ENCODE measurements around the gene RPL5. TPM values are rescaled to one million over a fixed set of nuclear protein-coding genes. Genes with fewer than 3 reads are reported as not detected.
A peak's percentile ranks its signal among the peaks of the same experiment; 100 is the strongest.

The RPL5 gene
- total RNA-seq, 2 donors from 2014 or later = 1,253 to 1,604 TPM

DNA sequence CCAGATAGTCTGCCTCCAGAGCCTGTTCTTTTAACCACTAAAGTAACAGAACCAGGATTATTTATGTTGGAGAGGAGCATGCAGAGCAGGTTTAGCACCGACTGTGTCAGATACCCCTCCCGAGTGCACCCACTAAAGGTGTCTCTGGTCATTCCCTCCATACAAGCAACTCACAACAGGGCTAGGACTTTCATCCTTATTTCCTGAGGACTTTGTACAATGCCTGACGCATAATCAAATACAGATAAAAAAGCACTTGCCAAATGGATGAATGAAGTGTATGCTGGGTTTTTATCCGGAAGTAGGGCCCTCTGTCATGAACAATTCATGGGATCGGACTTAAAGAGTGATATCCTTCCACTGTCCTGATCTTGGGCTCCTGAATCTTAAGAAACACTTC lies 26.0 kb downstream of the RPL5 start:
- Mint-ChIP-seq H3K27me3 (no peaks in the 10 kb centered on the region), H3K27ac (no peak overlapping the region), H3K4me3 (no peak overlapping the region), H3K36me3 (ENCODE audit: low read depth) (no peaks in the 10 kb centered on the region), H3K9me3 (no peaks in the 10 kb centered on the region), H3K4me1 (peaks cover 15% of the 10 kb centered on the region)
- ATAC-seq (replicated peaks) = no peak

DNA sequence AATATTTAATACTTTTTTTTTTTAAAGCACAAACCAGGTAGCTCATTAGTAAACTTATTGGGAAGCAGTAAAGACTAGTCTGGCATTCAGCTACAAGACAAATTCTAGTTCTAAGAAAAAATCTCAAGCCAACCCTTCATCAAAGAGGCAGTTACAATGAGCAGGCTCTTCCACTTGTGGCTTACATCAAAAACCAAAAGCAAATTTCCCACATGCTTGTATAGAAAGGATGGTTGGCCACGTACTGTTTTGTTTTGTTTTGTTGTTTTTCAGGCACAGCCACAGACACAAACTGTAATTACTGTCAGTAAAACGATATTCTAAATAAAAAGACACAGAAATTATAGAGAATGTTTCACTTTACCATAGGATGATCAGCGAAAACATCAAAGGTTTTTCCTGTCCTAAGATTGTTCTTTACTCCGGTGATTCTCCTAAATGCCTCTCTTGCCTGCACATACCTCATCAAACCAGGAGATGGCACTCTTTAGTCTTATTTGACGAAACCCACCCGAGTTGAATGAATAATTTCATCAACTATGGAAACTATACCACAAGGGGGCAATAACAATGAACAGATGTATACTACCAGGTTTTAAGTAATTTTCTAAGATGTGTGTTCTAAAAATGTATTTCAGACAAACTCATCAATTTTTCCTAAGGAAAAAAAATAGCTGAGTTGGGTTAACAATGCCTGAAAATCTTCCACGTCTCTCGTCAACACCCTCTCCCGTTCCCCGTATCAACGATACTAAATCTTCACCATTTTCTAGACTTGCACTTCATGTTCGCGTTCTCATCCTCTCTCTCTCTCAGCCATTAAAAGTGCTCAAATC lies 26.9 kb downstream of the RPL5 start:
- H3K9me3 Mint-ChIP-seq = no peaks in the 10 kb centered on the region
- H3K4me1 Mint-ChIP-seq = peaks cover 15% of the 10 kb centered on the region
- H3K27me3 Mint-ChIP-seq = no peaks in the 10 kb centered on the region
- peak; percentile 83 for ATAC-seq (replicated peaks)
- peak overlapping the region; percentile 65 for H3K4me3 Mint-ChIP-seq
- peak overlapping the region; percentile 61 for H3K27ac Mint-ChIP-seq
- H3K36me3 Mint-ChIP-seq (ENCODE audit: low read depth) = no peaks in the 10 kb centered on the region

DNA sequence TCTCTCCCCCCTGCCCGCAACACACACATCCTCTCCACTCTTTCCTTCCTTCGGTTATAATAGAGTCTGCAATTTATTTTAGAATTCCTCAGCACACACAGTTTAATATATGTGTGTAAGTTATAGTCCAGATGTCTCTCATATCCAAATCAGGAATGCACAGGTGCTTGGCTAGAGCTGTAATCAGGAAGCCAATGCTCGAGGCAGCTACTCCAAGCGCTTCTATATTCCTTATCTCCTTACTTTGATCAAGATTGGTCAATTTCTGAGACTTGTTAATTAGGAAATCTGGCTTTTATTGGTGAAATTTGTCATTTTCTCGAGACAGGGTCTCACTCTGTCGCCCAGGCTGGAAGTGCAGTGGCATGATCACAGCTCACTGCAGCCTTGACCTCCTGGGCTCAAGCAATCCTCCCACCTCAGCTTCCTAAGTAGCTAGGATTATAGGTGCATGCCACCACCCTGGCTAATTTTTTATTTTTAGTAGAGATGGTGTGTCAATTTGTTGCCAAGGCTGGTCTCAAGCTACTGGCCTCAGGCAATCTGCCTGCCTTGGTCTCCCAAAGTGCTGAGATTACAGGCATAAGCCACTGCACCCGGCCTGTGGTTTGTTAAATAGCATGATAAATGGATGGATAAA lies 27.7 kb downstream of the RPL5 start:
- Mint-ChIP-seq H3K4me3 (peak overlapping the region; percentile 65), H3K9me3 (no peaks in the 10 kb centered on the region), H3K36me3 (ENCODE audit: low read depth) (no peaks in the 10 kb centered on the region), H3K27me3 (no peaks in the 10 kb centered on the region), H3K4me1 (peaks cover 13% of the 10 kb centered on the region), H3K27ac (peak overlapping the region; percentile 61)
- no peak for ATAC-seq (replicated peaks)

DNA sequence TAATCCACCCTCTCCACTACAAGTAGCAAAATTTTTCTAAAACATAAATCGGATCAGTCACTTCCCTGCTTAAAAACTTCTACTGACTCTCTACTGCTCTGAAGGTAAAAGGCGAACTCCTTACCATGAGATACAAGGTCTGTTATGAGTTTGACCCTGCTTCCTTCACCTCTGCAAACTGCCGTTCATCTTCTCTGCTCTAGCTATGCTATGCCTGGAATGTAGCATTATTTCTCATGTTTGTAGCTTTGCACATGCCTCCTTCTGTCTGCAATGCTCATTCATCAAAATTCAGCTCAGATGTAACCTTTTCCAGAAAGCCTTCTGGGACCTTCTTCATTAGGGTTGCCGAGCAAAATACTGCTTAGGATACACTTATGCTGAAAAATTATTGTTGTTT lies 30.8 kb downstream of the RPL5 start:
- H3K9me3 Mint-ChIP-seq = no peaks in the 10 kb centered on the region
- no peak for ATAC-seq (replicated peaks)
- H3K36me3 Mint-ChIP-seq (ENCODE audit: low read depth) = no peaks in the 10 kb centered on the region

GRCh38 chr1:92864131-92864530 lies 32.3 kb downstream of the RPL5 start:
- H3K9me3 Mint-ChIP-seq = no peaks in the 10 kb centered on the region

More for the DNA sequence above, 30.8 kb downstream of the RPL5 start:
- Mint-ChIP-seq H3K4me1 (peaks cover 9% of the 10 kb centered on the region), H3K4me3 (no peak overlapping the region), H3K27ac (peak overlapping the region; percentile 29), H3K27me3 (no peaks in the 10 kb centered on the region)

GRCh38 chr1:92870591-92870990 lies 38.8 kb downstream of the RPL5 start:
- no peak overlapping the region for H3K4me3 Mint-ChIP-seq
- H3K4me1 Mint-ChIP-seq = no peaks in the 10 kb centered on the region
- no peaks in the 10 kb centered on the region for H3K27me3 Mint-ChIP-seq
- no peaks in the 10 kb centered on the region for H3K9me3 Mint-ChIP-seq
- H3K36me3 Mint-ChIP-seq (ENCODE audit: low read depth) = peaks cover 26% of the 10 kb centered on the region
- H3K27ac Mint-ChIP-seq = no peak overlapping the region
- ATAC-seq (replicated peaks) = no peak

More at GRCh38 chr1:92864131-92864530, 32.3 kb downstream of the RPL5 start:
- H3K4me3 Mint-ChIP-seq = no peak overlapping the region
- no peaks in the 10 kb centered on the region for H3K36me3 Mint-ChIP-seq (ENCODE audit: low read depth)
- H3K27ac Mint-ChIP-seq = no peak overlapping the region
- H3K27me3 Mint-ChIP-seq = no peaks in the 10 kb centered on the region
- peaks cover 3% of the 10 kb centered on the region for H3K4me1 Mint-ChIP-seq
- ATAC-seq (replicated peaks) = no peak

- peaks cover 26% of the 10 kb centered on the region for H3K36me3 Mint-ChIP-seq (ENCODE audit: low read depth)
- H3K27ac Mint-ChIP-seq = no peak overlapping the region
- no peak for ATAC-seq (replicated peaks)
- H3K4me1 Mint-ChIP-seq = peaks cover 6% of the 10 kb centered on the region
- no peak overlapping the region for H3K4me3 Mint-ChIP-seq
- H3K9me3 Mint-ChIP-seq = no peaks in the 10 kb centered on the region
- no peaks in the 10 kb centered on the region for H3K27me3 Mint-ChIP-seq
Observed at GRCh38 chr1:92872719-92873118, 40.9 kb downstream of the RPL5 start.

DNA sequence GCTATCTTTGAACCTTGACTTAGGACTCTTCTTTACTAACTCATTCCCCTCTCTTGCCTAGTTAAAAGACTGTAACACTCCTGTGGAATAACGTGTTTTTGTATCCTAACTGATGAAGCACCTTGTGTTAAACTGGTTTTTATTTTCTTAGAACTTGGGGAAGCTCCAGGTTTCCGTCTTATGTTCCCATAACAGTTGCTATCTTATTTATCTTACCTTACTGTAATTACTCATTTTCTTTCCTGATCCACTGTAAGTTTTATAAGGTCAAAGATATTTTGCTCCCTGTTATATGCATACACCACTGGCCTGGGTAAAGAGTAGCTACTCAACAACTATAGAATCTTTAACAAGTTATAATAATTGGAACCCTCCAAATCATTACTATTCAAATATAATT lies 43.1 kb downstream of the RPL5 start:
- no peaks in the 10 kb centered on the region for H3K27me3 Mint-ChIP-seq
- no peak overlapping the region for H3K27ac Mint-ChIP-seq
- H3K36me3 Mint-ChIP-seq (ENCODE audit: low read depth) = peaks cover 26% of the 10 kb centered on the region
- no peaks in the 10 kb centered on the region for H3K9me3 Mint-ChIP-seq
- no peak overlapping the region for H3K4me3 Mint-ChIP-seq
- no peak for ATAC-seq (replicated peaks)
- H3K4me1 Mint-ChIP-seq = peaks cover 15% of the 10 kb centered on the region

DNA sequence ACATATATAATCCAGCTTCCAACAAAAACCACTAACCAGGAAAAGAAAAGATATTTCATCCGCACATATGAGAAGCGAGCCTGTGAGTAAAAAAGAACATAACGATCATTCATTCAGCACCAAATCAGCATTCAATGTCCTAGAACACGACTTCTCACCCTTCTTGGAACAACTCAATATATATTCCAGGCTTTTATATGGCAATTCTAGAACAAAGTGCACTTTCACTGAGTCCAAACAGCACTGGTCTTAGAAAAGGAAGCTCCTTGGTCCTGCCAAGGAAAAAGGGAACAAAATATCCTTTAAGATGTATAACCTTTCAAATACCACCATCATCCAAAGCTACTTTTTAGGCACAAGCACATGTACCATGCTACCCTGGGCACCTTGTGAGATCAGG lies 44.5 kb downstream of the RPL5 start:
- Mint-ChIP-seq H3K27me3 (no peaks in the 10 kb centered on the region), H3K36me3 (ENCODE audit: low read depth) (peaks cover 26% of the 10 kb centered on the region), H3K9me3 (no peaks in the 10 kb centered on the region), H3K27ac (no peak overlapping the region), H3K4me3 (no peak overlapping the region), H3K4me1 (peaks cover 15% of the 10 kb centered on the region)
- no peak for ATAC-seq (replicated peaks)

DNA sequence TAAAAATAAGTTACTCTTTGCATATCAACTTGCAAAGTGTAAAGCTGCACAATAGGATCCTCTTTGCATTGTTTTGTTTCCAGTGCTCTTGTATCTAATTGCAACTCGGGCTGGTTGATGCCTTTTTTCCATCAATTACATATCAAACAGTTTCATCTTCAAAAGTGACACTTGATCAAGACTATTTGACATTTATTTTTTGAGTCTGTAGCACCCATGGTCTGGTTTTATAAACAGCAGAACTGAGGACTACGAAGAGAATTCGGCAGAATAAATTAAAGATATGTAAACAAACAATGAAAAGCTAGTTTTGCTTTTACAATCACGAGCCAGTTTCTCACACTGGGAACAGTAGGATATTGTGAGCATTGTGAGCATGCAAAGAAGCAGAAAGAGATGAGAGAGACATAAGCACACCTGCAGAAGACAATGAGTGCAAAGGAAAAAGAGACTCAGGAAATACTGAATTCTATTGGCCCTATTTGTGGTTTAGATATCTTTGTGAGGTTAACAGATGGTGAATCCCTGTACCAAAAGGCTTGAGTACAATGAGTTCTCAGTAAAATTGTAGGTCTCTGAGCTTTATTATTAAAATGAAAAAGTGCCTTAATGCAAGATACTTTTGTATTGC lies 45.4 kb downstream of the RPL5 start:
- Mint-ChIP-seq H3K4me1 (peaks cover 16% of the 10 kb centered on the region), H3K27me3 (no peaks in the 10 kb centered on the region), H3K36me3 (ENCODE audit: low read depth) (peaks cover 24% of the 10 kb centered on the region), H3K9me3 (no peaks in the 10 kb centered on the region), H3K4me3 (peak overlapping the region; percentile 57), H3K27ac (no peak overlapping the region)
- ATAC-seq (replicated peaks) = no peak

DNA sequence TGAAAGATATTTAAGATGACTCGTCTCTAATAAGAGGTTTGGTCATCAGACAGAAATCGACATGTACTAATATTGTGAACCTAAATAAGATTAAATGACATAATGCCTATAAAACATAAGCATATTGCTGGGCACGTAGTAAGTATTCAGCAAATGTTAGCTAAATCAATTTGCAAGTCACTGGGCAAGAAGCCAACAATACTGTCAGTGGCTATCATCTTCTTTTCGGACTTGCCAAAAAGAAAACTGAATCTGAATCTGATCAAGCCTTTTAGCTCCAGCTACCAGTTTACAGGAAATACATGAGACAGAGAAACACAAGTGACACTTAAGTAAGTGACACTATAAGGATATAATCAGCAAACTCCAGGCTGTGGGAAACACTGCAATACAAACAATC lies 46.0 kb downstream of the RPL5 start:
- peak; percentile 26 for ATAC-seq (replicated peaks)
- H3K4me3 Mint-ChIP-seq = peak overlapping the region; percentile 57
- H3K27me3 Mint-ChIP-seq = no peaks in the 10 kb centered on the region
- H3K36me3 Mint-ChIP-seq (ENCODE audit: low read depth) = peaks cover 19% of the 10 kb centered on the region
- no peaks in the 10 kb centered on the region for H3K9me3 Mint-ChIP-seq
- H3K27ac Mint-ChIP-seq = peak overlapping the region; percentile 83
- peaks cover 20% of the 10 kb centered on the region for H3K4me1 Mint-ChIP-seq

DNA sequence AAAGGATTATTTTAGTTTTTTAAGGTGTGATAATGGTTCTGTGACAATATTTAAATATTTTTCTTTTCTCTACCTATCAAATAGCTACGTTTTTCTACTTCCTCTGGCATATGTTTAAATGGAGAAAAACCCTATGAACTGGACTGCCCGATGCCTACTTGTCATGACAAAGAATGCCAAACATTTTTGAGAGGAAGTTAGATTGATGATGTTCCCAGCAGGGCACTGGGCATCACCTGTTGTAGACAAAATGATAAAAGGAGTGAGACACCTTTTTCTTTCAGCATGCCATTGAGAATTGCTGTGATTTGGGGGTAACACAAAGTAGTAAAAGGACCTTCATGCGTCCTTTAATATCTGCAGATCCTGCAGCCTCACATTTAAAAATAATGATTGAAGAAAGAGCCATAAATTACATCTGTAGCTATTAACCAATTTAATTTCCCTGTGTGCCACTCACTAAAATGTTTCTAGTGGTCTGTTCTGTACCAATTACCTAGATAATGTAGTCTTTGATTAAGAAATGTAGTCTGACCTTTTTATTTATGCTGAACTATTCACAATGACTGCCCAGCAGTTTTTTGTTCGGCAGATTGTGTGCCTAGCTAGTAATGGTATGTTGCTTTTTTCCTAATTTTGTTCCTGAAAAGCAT lies 47.6 kb downstream of the RPL5 start:
- no peaks in the 10 kb centered on the region for H3K27me3 Mint-ChIP-seq
- no peak for ATAC-seq (replicated peaks)
- peaks cover 11% of the 10 kb centered on the region for H3K36me3 Mint-ChIP-seq (ENCODE audit: low read depth)
- H3K4me3 Mint-ChIP-seq = no peak overlapping the region
- H3K27ac Mint-ChIP-seq = no peak overlapping the region
- peaks cover 32% of the 10 kb centered on the region for H3K4me1 Mint-ChIP-seq
- H3K9me3 Mint-ChIP-seq = no peaks in the 10 kb centered on the region

- Mint-ChIP-seq H3K36me3 (ENCODE audit: low read depth) (no peaks in the 10 kb centered on the region), H3K4me3 (no peak overlapping the region), H3K27me3 (no peaks in the 10 kb centered on the region), H3K27ac (no peak overlapping the region), H3K9me3 (no peaks in the 10 kb centered on the region), H3K4me1 (peaks cover 32% of the 10 kb centered on the region)
- ATAC-seq (replicated peaks) = no peak
Observed at GRCh38 chr1:92881391-92881790, 49.6 kb downstream of the RPL5 start.

DNA sequence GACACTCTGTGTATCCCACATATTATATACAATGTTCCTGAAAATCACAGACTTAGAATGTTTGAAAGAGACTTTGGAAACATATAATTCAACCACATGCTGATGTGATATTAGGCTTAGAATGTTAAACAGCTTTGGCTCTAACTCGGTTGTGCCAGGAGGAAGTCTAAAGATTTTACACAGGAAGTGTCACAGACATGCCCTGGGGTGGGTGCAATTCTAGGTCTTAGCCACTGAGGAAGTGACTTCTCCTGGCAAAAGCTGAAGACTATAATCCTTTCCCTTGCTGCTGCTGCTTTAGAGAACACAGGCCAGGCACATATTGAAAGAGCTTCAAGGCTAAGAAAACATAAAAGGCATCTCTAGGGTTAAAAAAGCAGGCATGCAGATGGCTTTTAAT lies 51.0 kb downstream of the RPL5 start:
- peak overlapping the region; percentile 32 for H3K4me3 Mint-ChIP-seq
- H3K9me3 Mint-ChIP-seq = no peaks in the 10 kb centered on the region
- H3K36me3 Mint-ChIP-seq (ENCODE audit: low read depth) = no peaks in the 10 kb centered on the region
- H3K27ac Mint-ChIP-seq = peak overlapping the region; percentile 71
- ATAC-seq (replicated peaks) = peak; percentile 64
- H3K27me3 Mint-ChIP-seq = no peaks in the 10 kb centered on the region
- peaks cover 26% of the 10 kb centered on the region for H3K4me1 Mint-ChIP-seq

Measured in activated T-helper 17 cell treated with anti-CD3 and anti-CD28 coated beads, Interleukin-2, amount 50 U/mL, for 72 hours (primary cell).